ENCODE results near the gene LPO.

GRCh38 chr17:58318065-58318481, 79.7 kb downstream of the LPO start:
- no peak for TF ChIP-seq CTCF (IDR thresholded peaks at IDR 0.05; ENCODE audit: borderline replicate concordance, extremely low read depth, low read length, poor library complexity, severe bottlenecking)
- TF ChIP-seq EZH2 (IDR thresholded peaks at IDR 0.05; ENCODE audit: borderline replicate concordance, low read depth, low read length, severe bottlenecking) = no peak
